HG03103 (cell line): ENCODE data around the gene STBD1.
"Not testable (repeated sequence)": the region's sequence is repeated elsewhere in the genome, so short reads cannot be mapped to it uniquely, and the experiment has no call there.

Source experiments
- ATAC-seq: cut with Tn5 transposase; IDR thresholded peaks from one replicate; pipeline ENCODE4 v1.9.1; 2021; ENCODE audit warnings: low read depth; ENCODE audit not compliant: unreplicated experiment

STBD1 gene

DNA sequence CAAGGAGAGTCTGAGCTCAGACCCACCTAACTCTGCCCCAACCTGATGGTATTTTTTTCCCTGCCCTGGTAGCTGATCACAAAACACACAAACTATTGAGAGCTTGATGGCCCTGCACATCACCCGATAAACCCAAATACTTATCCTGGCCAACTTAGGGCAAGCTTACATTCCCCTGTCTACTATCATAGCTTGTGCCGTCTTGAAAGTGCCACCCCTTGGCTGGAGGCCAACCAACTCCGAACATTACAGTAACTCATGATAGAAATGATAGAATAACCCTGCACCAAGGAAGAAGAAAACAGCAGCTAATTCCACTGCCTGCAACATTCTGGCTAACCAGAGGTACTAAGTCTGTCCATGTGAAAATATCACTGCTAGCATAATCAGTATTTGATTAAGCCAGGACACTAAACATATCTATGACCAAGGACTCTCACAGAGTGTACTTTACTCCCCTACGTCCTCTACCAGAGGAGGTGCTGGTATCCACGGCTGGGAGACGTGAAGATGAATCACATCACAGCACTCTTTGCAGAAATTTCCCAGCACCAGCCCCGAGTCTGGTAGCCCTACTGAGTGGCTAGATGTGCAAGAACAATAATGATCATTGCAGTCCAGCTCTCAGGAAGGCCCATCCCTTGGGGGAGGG lies 8.9 kb downstream of the STBD1 start:
- no peak for ATAC-seq

DNA sequence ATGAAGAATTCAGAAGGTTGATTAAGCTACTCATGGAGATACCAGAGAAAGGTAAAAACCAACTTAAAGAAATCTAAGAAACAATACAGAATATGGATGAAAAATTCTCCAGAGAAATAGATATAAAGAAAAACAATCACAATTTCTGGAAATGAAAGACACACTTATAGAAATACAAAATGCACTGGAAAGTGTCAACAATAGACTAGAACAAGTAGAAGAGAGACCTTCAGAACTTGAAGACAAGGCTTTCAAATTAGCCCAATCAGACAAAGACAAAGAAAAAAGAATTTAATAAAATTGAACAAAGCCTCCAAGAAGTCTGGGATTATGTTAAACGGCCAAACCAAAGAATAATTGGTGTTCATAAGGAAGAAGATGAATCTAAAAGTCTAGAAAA lies 9.6 kb downstream of the STBD1 start:
- no peak for ATAC-seq

DNA sequence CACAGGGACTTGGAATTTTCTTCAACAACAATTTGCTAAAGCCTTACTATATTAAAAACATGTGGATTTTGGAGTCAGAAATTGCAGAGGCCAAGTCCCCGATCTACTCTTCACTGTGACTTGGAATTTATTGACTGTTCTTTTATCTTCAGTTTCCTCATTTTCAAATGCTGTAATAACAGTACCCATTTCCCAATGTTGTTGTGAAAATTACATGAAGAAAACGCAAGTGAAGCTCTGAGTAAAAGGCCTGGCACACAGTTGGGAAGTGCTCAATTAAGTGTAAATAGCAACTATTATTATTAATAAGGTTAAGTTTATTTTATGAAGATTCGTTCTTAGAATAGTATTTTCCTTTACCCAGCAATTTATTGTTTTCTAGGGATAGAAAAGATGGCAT lies 15.7 kb downstream of the STBD1 start:
- no peak for ATAC-seq

DNA sequence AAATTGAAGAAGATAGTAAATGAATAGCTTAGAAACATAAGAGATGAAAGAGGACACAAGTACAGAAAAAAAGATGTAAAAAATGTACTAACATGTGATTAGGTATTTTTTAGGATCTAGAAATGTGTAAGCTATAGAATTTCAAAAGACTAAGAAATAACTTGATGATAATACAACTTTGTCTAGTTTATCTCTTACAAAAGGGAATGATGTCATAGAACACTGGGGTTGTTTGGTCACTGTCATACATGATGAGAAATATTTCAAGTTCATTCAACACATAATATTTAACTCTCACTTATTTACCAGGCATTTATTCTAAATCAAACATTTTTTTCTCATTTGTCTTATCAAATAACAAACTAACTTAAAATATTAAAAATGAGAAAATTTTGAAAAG lies 18.5 kb downstream of the STBD1 start:
- no peak for ATAC-seq

DNA sequence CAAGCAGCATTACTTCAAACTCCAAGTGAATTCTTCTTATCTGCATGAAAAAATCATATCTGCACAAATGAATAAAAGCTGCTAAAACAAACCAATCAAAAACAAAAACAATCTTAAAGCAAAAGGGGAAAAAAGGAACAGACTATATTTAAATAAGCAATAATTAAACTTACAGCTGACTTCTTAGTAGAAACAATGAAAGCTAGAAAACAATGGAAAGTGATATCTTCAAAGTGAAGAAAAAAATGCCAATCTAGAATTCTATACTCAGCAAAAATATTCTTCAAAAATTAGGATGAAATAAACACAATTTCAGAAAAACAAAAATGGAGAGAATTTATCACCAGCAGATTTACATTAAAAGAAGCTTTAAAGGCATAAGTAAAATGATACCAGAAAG lies 20.0 kb downstream of the STBD1 start:
- no peak for ATAC-seq

DNA sequence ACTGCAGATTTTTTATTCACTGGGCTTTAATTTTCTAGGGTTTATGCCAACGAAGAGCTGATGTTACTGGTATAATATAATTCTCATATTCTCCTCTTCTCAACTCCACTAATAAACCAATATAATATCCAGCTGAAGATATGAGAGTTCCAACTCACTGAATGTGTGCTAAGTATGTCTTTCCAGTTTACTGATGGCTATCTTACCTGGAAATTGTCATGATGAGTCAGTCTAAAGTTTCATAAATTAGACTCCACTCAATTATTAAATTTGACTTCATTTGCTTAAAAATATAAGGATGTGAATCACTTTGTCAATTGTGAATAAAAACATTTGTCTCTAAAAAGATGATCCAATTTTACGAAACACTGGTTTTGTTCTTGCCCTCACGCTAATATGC lies 28.4 kb downstream of the STBD1 start:
- no peak for ATAC-seq

DNA sequence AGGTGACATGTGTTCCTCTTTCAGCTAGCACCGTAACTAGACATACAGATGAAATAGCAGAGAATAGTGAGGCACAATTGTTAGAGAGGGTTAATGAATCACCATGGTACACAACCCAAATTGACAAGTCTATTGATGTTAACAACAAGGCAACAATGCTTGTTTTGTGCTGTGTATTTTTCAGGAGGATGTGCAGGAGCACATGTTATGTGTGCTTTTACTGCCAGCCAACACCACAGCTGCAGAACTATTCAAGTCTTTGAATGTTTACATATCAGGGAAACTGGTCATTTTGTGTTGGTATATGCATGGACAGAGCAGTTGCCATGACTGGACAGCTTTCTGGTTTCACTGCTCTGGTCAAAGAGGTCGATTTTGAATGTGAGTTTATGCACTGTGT lies 32.8 kb downstream of the STBD1 start:
- ATAC-seq: no peak

DNA sequence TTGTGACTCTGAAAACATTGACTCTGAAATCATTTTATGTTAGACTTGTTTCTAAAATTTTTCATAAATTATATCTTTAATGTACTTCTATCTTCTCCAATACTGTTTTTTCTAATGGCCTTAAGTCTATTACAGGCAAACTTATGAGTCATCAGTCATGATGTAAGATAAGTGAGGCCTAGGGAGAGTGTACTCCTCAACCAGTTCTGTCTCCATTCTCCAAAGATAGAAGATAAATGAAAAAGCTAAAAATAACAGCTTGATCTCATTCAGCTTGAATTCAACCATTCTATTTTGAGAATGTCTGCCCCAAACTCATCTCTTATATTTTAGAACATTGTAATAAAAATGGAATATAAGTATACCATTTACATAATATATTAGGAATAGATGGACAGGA lies 34.5 kb downstream of the STBD1 start:
- no peak for ATAC-seq

DNA sequence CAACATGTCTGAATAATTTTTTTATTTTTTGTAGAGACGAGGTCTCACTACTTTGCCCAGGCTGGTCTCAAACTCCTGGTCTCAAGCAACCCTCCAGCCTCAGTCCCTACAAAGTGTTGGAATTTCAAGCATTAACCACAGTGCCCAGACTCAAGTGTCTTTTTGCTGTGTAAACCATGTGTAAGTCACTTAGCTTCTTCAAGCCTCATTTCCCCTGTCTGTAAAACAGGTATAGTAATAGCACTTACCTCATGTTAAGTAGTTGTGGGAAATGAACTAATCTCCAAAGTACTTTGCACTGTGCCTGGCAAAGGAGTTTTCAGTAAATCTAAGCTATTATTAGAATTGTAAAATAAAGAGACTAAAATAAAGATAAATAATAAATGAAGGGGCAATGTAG lies 35.7 kb downstream of the STBD1 start:
- ATAC-seq: no peak

DNA sequence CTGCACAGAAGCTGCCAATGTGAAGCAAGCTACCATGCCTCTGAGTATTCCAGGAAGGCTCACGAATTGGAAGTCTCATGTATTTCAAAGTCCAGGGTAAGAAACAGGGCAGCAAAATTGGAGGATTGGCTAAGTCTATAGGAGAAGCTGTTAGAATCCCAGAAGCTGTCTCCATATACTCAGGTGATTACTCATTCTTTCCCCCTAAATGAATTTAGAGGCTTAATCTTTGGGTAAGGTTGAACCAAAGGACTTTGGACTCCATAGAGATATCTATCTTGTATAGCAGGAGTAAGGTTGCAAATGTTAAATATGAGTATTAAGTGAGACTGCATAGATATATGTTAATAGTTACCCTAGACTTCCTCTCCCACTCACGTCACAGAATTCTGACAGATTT lies 36.3 kb downstream of the STBD1 start:
- ATAC-seq: no peak

DNA sequence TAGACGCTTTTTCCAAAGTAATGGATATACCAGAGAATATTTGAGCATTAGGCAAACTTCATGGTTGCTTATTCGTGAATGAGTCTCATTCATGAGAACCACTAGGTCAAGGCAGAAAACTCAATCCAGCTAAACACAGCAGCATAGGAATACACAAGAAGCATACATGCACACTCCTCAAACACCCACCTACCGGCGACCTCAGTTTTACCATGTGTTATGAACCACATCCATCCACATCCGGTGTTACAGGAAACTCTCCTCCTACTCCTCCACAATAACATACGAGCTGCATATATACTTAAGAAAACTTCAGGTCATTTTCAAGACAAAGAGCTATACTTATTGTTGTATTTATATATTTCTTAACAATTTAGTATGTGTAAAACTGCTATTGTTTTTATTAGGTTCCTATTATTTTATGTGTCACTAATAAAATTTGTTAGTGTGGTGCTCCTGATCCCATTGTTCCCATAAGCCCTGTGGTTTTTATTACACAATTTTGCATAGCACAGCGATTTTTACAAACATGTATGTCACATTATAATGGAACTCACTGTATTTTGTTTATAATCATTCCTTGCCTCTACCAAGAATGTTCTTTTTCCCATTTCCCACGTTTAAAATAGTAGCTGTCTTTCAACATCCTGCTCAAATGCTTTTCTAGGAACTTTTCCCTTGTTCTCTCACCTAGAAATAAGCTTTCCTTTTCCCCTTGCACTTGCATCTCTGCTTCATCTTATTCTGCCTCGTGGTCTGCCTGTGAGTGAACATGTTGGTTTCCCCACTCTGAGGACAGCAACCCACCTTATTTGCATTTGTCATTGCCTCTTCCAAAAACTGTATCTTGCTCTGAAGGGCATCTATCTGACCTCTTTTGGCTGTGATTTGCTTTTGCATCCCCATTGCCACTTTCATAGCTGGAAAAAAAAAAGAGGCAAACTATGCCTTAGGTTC lies 48.3 kb downstream of the STBD1 start:
- ATAC-seq: no peak

DNA sequence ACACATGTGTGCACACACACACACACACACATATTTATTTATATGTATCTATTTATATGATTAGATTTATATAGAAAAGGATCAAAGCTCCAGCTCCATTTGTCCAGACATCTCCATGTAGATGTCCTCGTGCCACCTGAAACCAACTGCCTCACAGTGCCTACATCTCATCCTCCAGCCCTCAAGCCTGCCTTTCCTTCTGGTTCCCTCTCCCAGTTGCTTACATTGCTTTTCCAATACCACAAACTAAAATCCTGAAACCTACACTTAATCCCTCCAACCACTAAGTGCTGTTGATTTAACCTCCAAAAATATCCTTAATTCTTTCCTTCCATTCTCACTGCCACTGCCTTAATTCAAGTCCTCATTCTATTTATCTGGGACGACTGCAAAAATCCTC lies 51.4 kb downstream of the STBD1 start:
- ATAC-seq: no peak

DNA sequence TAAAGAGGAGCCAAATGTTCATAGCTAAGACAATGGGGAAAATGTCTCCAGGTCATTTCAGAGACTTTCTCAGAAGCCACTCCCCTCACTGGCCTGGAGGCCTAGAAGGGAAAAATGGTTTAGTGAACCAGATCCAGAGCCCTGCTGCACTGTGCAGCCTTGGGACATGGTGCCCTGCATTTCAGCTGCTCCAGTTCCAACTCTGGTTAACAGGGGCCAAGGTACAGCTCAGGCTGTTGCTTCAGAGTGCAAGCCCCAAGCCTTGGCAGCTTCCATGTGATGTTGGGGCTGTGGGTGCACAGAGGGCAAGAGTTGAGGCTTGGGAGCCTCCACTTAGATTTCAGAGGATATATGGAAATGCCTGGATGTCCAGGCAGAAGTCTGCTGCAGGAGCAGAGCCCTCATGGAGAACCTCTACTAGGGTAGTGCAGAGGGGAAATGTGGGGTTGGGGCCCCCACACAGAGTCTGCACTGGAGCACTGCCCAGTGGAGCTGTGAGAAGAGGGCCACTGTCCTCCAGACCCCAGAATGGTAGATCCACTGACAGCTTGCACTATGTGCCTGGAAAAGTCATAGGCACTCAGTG lies 53.4 kb downstream of the STBD1 start:
- ATAC-seq: not testable (repeated sequence)
